Measurements from ENCODE around the gene NOS1.

The NOS1 gene

GRCh38 chr12:117279606-117280005, 81.8 kb downstream of the NOS1 start:
- no peak for TF ChIP-seq CTCF (IDR thresholded peaks at IDR 0.05; ENCODE audit: borderline replicate concordance, insufficient read depth, low read depth, low read length)
- no peak overlapping the region for H3K4me3 ChIP-seq (ENCODE audit: low read depth, low read length)

DNA sequence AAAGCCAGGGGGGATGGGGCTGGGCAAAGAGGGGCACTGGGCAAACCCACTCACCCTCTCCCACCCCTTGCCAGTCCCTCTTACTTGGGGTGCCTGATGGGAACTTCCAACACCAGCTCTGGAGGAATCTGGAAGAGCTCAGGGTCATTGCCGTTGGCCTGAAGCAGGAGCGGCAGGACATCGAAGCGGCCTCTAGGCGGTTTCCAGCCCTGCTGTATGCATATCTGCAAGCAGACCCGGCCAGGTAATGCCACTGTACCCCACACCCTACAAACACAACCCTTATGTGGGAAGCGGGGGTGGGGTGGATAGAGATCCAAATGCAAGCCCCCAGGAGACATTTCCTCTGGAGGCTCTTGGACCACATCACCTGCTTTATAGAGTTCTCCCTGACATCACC, 83.6 kb downstream of the NOS1 start:
- no peak overlapping the region for H3K4me3 ChIP-seq (ENCODE audit: low read depth, low read length)

DNA sequence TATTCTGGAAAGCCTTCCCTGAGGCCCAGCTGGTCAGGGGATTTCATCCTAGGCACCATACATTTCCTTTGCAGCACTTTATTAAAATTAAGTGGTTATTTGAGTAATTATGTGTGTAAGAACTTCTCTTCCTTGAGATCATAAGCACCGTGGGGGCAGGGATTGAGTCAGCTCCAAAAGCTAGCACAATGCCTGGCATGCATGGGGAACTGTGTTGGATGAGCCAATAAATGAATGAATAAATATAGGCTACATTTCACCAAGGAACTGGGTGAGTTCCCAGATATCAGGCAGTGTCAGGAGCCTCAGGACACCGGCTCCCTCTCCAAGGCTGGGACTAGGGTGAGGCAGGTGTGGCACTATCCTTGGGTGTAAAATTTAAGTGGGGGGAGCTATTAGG, 88.3 kb downstream of the NOS1 start:
- no peak for TF ChIP-seq CTCF (IDR thresholded peaks at IDR 0.05; ENCODE audit: borderline replicate concordance, insufficient read depth, low read depth, low read length)
- H3K4me3 ChIP-seq (ENCODE audit: low read depth, low read length): no peak overlapping the region

More for the DNA sequence above, 83.6 kb downstream of the NOS1 start:
- TF ChIP-seq CTCF (IDR thresholded peaks at IDR 0.05; ENCODE audit: borderline replicate concordance, insufficient read depth, low read depth, low read length): no peak

GRCh38 chr12:117272690-117273089, 88.7 kb downstream of the NOS1 start:
- no peak for TF ChIP-seq CTCF (IDR thresholded peaks at IDR 0.05; ENCODE audit: borderline replicate concordance, insufficient read depth, low read depth, low read length)

DNA sequence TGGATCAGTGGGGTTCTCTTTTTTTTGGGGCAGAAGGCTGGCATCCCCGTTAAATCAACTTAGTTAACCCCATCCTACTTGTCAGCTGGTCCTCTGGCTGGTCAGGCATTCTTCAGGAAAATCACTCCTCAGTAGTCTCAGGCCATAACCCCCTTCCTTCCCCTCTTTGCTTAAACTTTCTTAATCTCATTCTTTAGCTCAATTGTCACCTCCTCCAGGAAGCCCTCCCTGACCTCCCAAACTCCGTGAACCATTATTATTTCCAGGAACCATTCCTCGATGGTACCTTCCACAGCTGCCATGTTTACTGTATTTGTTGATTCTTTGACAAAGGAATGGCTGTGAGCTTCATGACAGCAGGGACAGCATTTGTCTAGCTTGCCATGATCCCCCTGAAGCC, 98.7 kb downstream of the NOS1 start:
- H3K4me3 ChIP-seq (ENCODE audit: low read depth, low read length): no peak overlapping the region
- TF ChIP-seq CTCF (IDR thresholded peaks at IDR 0.05; ENCODE audit: borderline replicate concordance, insufficient read depth, low read depth, low read length): no peak

More at GRCh38 chr12:117272690-117273089, 88.7 kb downstream of the NOS1 start:
- H3K4me3 ChIP-seq (ENCODE audit: low read depth, low read length): no peak overlapping the region

- no peak for TF ChIP-seq CTCF (IDR thresholded peaks at IDR 0.05; ENCODE audit: borderline replicate concordance, insufficient read depth, low read depth, low read length)
These were observed 100.2 kb downstream of the NOS1 start for GRCh38 chr12:117261247-117261646.

DNA sequence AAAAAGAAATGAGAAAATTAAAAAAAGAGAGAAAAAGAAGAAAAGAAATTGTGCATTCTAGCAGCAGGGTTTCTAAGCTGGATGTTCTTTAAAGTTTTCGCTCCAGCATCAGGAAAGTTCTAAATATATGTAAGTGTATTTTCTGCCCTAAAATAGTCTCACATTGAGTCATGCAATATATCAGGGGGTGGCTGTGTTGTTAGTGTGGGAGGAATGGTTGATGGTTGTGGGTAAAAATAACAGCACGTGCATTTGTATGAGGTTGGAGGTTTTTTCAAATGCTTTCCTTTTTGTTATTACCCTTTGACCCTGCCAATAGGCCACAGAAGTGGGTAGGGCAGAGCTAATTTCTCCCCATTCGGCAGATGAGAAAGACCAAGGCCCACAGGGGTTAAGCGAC, 106.0 kb downstream of the NOS1 start:
- H3K4me3 ChIP-seq (ENCODE audit: low read depth, low read length): no peak overlapping the region
- no peak for TF ChIP-seq CTCF (IDR thresholded peaks at IDR 0.05; ENCODE audit: borderline replicate concordance, insufficient read depth, low read depth, low read length)

More at GRCh38 chr12:117261247-117261646, 100.2 kb downstream of the NOS1 start:
- H3K4me3 ChIP-seq (ENCODE audit: low read depth, low read length): no peak overlapping the region
